NCI-H128 (cell line): ENCODE measurements around the gene TMEM51.

Experiments used
- DNase-seq: peaks from one replicate; lab custom pipeline; 2025; ENCODE audit not compliant: unreplicated experiment; lab: John Stamatoyannopoulos, UW

The TMEM51 gene

GRCh38 chr1:15212954-15213291 is 59.4 kb downstream of the TMEM51 start:
- no peak for DNase-seq

DNA sequence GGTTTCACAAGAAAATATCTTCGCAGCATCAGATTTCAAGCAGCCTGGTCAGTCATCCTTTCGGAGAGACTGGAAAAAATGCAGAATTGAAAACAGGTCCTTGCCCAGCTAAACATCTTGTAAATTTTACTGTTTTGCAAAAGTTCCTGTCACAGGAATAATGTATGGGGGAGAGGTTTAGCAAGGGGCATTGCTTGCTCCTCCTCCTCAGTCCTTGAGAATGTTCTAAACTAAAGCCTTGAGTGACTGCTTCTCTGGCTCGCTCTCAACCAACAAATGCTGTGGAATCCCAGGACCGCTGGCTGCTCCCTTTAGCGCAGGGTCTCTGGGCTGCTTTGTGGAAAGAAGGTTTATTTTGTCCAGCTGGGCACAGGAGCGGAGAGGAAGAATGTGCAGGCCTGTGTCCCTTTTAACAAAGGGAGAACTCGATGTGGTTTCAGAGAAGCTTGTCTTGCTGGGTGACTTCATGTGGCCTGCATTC is 59.8 kb downstream of the TMEM51 start:
- no peak for DNase-seq

- no peak for DNase-seq
Observed at GRCh38 chr1:15214527-15214926, 61.0 kb downstream of the TMEM51 start.

DNA sequence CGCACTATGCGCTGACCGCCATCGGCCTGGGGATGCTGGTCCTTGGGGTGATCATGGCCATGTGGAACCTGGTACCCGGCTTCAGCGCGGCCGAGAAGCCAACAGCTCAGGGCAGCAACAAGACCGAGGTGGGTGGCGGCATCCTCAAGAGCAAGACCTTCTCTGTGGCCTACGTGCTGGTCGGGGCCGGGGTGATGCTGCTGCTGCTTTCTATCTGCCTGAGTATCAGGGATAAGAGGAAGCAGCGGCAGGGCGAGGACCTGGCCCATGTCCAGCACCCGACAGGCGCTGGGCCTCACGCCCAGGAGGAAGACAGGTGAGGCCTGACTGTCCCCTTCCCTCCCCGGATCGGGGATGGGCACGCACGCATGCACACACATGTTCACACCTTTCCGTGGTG is 61.6 kb downstream of the TMEM51 start:
- no peak for DNase-seq

DNA sequence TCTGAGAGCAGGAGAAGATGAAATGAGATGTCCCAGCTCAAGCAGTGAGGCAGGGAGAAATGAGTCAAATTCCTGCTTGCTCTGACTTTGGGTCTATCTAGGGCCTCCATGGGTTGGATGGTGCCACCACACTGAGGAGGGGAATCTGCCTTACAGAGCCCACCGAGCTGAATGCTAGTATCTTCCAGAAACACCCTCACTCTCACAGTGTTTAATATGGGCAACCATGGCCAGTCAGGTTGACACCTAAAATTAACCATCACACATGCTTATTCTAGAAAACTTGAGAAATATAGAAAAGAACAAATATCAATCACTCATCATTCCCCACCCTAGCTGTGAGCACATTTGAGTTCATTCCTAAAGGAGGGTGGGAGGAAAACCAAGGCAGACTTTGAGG is 64.1 kb downstream of the TMEM51 start:
- no peak for DNase-seq

DNA sequence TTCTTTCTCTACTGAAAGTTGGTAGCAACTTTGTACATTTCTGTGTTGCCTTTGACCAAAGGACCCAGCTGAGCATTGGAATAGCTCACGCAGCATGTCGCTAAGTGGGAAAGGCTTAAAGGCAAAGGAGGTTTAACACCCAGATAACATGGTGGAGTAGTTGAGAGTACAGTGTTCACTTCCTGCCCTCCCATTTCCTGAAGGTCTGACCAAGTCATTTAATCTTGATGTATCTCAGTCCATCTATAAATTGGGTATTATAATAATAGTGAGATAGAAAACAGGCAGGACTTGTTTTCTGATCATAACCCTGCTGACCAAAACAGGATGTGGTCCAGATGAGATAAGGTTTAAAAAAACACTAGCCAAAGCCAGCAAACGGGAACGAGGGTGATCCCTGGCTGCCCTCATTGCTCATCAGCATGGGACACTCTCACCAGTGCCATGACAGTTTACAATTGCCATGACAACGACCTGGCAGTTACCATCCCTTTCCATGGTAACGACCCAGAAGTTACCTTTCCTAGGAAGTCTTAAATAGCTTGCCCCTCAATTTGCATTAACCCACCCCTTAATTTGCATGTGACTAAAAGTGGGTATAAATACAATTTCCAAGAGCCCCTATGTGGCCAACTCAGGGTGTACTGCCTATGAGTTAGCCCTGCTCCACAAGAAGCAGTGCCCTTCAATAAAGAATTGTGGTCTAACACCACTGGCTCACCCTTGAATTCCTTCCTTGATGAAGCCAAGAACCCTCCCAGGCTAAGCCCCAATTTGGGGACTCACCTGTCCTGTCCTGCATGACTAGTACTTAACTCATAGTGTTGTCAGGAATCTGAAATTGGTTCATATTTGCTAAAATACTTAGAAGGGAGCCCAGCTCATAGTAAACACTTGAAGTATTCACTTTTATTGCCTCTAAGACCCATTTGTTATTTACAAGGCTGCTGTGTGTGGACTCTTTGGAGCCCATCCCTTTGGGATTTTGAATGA is 65.0 kb downstream of the TMEM51 start:
- no peak for DNase-seq

DNA sequence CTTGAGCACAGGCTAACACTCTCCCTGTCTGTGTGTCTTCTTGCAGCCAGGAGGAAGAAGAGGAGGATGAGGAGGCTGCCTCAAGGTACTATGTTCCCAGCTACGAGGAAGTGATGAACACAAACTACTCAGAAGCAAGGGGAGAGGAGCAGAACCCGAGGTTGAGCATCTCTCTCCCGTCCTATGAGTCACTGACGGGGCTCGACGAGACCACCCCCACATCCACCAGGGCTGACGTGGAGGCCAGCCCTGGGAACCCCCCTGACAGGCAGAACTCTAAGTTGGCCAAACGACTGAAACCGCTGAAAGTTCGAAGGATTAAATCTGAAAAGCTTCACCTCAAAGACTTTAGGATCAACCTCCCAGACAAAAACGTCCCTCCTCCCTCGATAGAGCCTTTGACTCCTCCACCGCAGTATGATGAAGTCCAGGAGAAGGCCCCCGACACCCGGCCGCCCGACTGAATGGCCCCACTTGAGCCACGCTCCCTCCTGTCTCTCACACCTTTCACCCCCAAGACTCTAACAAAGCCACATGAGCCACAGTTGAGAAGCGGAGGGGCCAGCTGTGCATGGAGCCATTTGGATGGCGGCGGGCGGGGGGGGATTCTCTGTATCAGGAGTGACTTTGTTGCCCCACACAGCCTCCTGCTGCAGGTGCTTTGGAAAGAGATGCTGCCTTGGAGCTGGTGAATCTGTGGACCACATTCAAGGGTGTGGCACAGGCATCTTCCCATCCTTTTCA is 65.9 kb downstream of the TMEM51 start:
- no peak for DNase-seq

DNA sequence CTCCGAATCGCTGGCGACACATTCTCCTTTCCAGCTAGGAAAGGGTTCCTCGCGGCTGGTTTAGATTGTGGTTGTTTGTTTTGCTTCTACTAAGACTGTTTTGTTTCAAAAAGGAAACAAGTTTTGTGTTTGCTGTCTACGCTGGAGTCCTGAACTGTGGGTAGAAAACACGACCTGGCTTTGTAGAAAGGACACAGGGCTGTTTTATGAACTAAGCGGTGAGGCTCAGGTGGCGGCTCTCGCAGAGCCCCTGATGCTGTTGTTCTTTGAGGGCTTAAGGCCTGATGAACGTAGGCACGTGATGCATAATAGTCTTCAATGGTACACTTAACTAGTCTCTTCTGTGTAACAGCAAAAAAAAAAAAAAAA is 66.5 kb downstream of the TMEM51 start:
- no peak for DNase-seq

- DNase-seq = no peak
Observed at GRCh38 chr1:15220825-15221431, 67.4 kb downstream of the TMEM51 start.

- DNase-seq = no peak
Observed at GRCh38 chr1:15222653-15223303, 69.2 kb downstream of the TMEM51 start.

DNA sequence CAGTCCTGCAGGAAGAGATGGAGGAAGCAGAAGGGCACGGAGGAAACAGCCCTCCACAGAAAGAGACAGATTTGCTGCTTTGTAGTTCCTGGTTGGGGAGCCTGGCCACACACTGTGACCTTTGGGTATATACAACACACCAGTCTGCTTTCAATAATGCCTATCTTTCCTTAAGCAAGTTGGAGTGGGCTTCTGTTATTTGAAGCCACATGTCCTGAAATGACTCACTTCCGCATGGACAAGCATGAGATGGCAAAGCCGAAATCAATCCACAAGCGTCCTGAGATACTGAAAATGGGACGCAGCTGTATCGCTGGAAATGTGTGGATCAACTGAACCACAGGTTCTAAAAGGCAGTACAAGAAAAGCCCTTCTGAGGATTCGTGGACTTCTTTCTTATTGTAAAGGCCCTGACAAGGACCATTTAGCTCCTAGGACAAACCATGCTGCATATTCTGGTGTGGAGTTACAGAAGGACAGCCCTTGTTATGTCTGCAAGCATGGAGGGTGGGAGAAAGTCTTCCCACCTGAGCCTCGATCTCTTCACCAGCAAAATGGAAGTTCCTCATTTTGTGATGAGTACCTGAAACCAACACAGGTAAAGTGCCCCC is 70.8 kb downstream of the TMEM51 start:
- no peak for DNase-seq

GRCh38 chr1:15224974-15225373 is 71.4 kb downstream of the TMEM51 start:
- no peak for DNase-seq

GRCh38 chr1:15225461-15225860 is 71.9 kb downstream of the TMEM51 start:
- no peak for DNase-seq

GRCh38 chr1:15226388-15227255 is 73.1 kb downstream of the TMEM51 start:
- no peak for DNase-seq

GRCh38 chr1:15229707-15230131 is 76.2 kb downstream of the TMEM51 start:
- no peak for DNase-seq

- DNase-seq = no peak
Observed at GRCh38 chr1:15231714-15232201, 78.2 kb downstream of the TMEM51 start.

GRCh38 chr1:15233689-15234088 is 80.1 kb downstream of the TMEM51 start:
- DNase-seq = no peak

DNA sequence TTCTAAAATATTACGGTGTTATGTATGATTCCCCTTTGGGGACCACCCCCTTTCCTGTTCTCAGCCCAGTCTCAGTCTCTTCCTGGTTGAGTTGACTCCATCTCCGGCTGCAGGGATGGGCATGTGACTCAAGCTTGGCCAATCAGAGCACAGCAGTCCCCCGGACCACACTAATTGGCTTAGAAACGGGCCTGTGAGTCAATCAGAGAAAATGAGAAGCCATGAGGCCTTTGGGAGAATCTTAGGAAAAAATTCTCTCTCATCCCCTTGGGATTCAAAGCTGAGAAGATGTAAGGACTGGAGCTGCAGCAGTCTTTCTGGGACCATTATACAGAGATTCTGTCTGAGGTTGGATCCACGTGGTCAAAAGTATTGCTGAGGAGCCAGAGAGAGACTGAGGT is 82.8 kb downstream of the TMEM51 start:
- DNase-seq = no peak

DNA sequence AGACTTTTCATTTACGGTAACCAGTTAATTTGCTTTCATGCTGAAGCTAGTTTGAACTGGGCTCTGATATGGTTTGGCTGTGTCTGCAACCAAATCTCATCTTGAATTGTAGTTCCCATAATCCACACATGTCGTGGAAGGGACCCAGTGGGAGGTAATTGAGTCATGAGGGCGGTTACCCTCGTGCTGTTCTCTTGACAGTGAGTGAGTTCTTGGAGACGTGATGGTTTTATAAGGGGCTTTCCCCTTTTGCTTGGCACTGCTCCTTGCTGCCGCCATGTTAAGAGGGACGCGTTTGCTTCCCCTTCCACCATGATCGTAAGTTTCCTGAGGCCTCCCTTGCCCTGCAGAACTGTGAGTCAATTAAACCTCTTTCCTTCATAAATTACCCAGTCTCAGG is 83.2 kb downstream of the TMEM51 start:
- no peak for DNase-seq

- no peak for DNase-seq
Observed at GRCh38 chr1:15238789-15239188, 85.2 kb downstream of the TMEM51 start.
